AG04449 (cell line): Measurements from ENCODE around the gene LDB2.

Experiments used
- CTCF ChIA-PET: fragments of 350-600 bp; formaldehyde crosslinking; extraction: SDS; loops from one replicate; lab custom pipeline; 2021; ENCODE audit warnings: antibody characterized with exemption; lab: Yijun Ruan, JAX
- POLR2A ChIA-PET: fragments of 400-600, 350-600 bp; formaldehyde crosslinking; extraction: SDS; loops from one replicate; lab custom pipeline; 2020; ENCODE audit warnings: antibody characterized with exemption, inconsistent platforms; lab: Yijun Ruan, JAX
- DNase-seq: peaks from one replicate; pipeline ENCODE4 v3.0.0-alpha.2; 2010; ENCODE audit warnings: low read depth, low spot score
- H3K4me3 ChIP-seq: 2 replicates; pipeline ENCODE4 v1.5.1; 2011; ENCODE audit warnings: low read depth, mild to moderate bottlenecking, control low read depth, low read length
- CTCF ChIP-seq: IDR thresholded peaks from one replicate; pipeline ENCODE4 v1.5.1; 2011; ENCODE audit warnings: mild to moderate bottlenecking, moderate library complexity, low read length, control low read depth, inconsistent platforms; ENCODE audit not compliant: insufficient read depth; ENCODE audit errors: missing control alignments

Gene LDB2

GRCh38 chr4:16659079-16659478 is 239.4 kb downstream of the LDB2 start:
- no peak for TF ChIP-seq CTCF
- ChIA-PET POLR2A (no interaction called here), CTCF (no interaction called here)
- no peak for DNase-seq
- H3K4me3 ChIP-seq, result no peak overlapping the region

GRCh38 chr4:16658183-16658582 is 240.3 kb downstream of the LDB2 start:
- POLR2A ChIA-PET, result no interaction called here
- no peak for DNase-seq
- CTCF ChIA-PET, result no interaction called here
- TF ChIP-seq CTCF, result no peak
- H3K4me3 ChIP-seq, result no peak overlapping the region

- no peak for TF ChIP-seq CTCF
- ChIA-PET CTCF (no interaction called here), POLR2A (no interaction called here)
- no peak for DNase-seq
- no peak overlapping the region for H3K4me3 ChIP-seq
These were observed 243.3 kb downstream of the LDB2 start for GRCh38 chr4:16655111-16655510.

GRCh38 chr4:16652732-16653305 is 245.6 kb downstream of the LDB2 start:
- no peak for DNase-seq
- POLR2A ChIA-PET, result no interaction called here
- H3K4me3 ChIP-seq, result no peak overlapping the region
- CTCF ChIA-PET, result interaction anchor here (0.8 kb wide), 1 partner anchor 11 kb away, joined by 4 read pairs; no protein-coding TSS in a partner anchor
- no peak for TF ChIP-seq CTCF

- TF ChIP-seq CTCF, result no peak
- ChIA-PET POLR2A (no interaction called here), CTCF (no interaction called here)
- no peak for DNase-seq
- H3K4me3 ChIP-seq, result no peak overlapping the region
These were observed 252.0 kb downstream of the LDB2 start for GRCh38 chr4:16646459-16646858.

GRCh38 chr4:16643893-16644292 is 254.6 kb downstream of the LDB2 start:
- no peak overlapping the region for H3K4me3 ChIP-seq
- DNase-seq, result no peak
- ChIA-PET POLR2A (no interaction called here), CTCF (interaction anchor here (0.7 to 1.2 kb wide), 2 partner anchors 13 to 36 kb away, joined by 3 read pairs; no protein-coding TSS in a partner anchor)
- no peak for TF ChIP-seq CTCF
